ENCODE results near the gene RABL6.
"Not testable (repeated sequence)": the region's sequence is repeated elsewhere in the genome, so short reads cannot be mapped to it uniquely, and the experiment has no call there.

RABL6 gene

DNA sequence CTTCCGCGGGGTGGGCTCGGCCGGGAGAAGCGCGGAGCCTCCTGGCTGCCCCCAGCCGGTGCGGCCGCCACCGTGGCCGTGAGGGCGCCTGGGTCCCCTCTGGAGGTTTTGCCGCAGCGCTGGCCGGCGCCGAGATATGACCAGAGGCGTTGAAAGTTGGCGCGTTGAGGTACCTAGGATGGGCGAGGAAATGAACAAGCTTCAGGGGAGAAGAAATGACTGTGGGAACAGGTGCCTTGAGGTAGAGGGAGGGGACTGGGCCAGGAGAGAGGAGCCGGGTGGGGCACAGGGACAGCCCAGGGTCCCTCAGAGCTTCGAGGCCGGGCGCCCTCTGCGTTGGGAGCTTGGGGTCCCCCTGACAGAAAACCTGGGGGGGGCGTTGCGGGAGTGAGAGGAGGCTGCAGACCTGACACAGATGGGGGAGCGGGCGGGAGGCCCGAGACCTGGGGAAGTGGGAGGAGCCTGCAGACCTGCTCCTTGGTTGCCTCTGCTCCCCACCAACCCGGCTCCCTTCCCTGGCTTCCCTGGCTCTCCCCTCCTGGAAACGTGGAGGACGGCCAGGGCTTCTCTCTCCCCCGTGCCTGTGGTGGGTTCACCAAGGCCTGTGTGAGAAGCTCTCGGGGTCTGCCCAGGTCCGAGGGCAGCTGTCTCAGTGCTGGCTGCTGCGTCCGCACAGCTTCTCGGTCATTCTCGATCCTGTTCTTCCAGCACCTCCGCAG, 14.2 kb downstream of the RABL6 start:
- no peak for DNase-seq (ENCODE audit: low spot score)

DNA sequence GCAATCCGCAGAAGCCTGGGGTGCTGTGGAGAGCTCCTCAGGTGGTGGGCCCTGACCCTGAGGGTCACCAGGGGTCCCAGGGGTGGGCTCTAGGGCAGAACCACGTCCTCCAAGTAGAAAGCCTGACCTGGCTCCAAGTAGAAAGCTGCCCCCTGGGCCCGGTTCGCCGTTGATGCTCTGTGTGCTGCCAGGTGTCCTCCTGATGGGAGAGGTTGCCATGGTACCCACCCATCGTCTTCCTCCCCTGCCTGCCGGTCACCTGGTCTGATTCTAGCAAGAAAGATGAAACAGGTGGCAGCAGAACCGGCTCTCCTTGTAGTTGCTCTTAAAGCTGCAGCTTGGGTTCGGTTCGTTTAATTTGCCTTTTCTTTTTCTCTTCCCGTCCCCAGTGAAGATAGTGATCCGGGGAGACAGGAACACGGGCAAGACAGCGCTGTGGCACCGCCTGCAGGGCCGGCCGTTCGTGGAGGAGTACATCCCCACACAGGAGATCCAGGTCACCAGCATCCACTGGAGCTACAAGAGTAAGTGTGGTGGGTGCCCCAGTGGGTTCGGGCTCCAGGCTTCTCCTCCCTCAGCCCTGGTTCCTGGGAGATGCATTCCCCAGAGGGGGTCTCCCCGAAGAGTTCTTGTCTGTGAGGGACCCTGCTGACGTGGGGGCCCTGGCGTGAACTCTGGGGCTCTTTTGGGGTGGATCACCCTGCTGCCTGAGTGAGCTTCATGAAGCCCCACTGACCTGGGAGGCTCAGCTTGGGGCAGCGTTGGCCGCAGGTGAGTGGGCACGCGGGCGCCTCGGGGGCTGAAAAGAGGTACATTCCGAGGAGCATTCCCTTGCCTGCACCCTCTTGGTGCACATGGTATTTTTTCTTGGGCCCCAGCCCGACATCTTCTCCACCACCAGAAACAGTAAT, 15.6 kb downstream of the RABL6 start:
- no peak for DNase-seq (ENCODE audit: low spot score)

DNA sequence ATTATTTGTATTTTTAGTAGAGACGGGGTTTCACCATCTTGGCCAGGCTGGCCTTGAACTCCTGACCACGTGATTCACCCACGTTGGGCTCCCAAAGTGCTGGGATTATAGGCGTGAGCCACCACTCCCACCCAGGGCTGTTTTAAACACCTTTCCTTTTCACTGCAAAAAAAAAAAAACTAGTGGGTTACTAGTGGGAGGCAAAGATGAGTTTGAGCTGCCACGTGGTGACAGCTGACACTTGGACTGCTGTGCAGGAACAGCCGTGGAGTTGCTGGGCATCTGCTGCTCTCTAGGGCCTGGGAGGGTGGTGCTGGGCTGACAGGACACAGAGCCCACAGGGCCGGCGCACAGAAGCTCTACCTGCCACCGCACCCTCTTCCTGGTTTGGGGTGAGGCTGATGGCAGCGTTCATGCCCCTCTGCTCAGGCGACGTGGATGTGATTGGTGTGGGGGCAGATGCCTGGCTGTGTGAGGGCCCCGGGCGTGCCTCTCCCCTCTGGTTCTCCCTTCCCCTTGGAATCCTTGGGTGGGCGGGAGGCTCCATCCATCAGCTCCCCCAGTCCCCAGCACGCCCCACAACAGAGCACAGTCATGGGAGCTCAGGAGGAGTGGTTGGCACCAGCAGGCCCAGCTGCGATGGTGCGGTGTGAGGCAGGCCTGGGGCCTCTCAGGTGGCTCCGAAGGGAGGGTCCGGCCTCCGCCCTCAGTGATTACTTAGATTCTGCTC, 16.9 kb downstream of the RABL6 start:
- DNase-seq (ENCODE audit: low spot score) = no peak

DNA sequence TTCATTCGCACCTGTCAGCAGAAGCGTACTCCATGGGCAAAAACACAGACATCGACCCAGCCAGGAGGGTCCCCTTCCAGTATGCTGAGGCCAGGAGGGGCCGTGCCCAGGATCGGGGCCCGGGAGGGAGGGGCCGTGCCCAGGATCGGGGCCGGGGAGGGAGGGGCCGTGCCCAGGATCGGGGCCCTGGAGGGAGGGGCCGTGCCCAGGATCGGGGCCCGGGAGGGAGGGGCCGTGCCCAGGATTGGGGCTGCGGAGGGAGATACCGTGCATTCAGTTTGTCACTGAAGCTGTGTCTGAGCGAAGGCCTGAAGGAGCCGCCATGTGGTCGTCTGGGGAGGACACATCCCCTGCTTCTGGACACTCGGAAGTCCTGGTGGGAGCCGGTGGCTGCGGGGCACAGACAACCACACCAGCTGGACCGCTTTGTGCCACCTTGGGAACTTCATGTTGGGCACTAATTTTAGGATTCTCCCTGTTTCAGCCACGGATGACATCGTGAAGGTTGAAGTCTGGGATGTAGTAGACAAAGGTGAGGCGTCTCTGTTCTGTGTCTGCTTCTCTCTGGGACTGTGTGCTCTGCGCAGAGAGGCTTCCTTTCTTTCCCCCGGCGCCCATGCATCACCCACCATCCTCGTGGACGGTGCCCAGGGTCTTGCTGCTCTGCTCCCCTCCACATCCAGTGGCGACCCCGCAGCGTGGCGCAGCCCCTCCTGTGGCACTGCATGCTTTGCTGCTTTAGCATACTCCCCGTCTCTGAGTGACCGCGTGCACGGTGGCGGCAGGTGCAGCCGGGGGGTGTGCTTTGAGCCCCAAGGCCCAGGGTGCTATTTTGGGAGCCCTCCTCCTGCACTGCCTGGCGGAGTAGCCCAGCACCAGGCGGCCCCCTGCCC, 17.8 kb downstream of the RABL6 start:
- DNase-seq (ENCODE audit: low spot score) = no peak

DNA sequence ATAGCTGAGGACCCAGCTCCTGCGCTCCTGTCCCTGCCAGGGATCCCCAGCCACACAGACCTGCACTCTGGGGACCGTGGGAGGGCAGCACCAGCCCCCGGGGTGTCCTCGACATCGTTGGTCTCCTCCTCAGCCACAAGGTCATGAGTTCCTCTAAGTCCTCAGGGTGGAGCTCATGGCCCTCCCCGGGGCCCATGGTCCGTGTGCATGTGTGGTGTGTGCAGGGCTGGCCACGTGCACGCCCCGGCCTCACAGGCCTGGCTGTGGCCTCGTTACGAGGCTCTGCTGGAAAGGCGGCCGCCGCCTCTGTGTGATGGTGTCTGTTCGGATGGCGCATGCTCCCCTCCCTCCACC, 18.4 kb downstream of the RABL6 start:
- no peak for DNase-seq (ENCODE audit: low spot score)

DNA sequence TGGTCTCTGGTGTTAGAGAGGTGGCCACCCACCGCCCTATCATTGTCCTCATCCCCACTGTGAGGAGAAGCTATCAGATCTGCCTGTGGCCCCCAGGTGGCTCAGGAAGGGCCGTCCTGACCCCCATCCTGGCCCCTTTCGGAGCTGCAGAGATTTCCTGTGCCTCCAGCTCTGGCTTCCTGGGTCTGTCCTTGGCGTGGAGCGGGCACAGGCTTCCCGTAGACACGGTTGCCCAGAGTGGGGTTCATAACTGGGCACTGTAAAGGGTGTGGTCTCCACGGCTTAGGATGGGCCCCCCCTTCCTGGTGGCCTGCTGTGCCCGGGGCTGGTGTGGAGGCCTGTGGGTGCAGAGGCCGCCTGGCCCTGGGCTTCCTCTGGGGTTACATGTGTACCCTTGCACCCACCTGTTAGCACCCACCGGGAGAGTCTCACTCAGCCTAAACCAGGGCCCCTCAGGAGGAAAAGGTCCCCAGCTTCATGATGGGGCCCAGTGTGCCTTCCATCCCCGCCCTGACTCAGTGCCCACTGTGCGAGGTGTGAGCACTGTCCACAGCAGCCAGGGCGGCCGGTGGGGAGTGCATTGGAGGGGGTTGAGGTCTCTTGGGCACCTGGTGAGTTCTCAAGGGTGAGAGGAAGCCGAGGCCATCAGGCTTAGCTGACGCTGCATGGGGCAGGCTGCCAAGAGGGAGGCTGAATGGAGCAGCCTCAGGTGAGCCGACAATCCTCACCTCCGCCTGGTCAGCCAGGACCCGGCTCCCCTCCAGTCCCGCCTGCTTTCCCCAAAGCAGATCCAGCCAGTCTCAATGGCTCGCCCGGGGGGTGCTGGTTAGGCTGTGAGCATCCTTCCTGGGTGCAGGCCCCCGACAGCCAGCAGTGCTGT, 19.2 kb downstream of the RABL6 start:
- no peak for DNase-seq (ENCODE audit: low spot score)

DNA sequence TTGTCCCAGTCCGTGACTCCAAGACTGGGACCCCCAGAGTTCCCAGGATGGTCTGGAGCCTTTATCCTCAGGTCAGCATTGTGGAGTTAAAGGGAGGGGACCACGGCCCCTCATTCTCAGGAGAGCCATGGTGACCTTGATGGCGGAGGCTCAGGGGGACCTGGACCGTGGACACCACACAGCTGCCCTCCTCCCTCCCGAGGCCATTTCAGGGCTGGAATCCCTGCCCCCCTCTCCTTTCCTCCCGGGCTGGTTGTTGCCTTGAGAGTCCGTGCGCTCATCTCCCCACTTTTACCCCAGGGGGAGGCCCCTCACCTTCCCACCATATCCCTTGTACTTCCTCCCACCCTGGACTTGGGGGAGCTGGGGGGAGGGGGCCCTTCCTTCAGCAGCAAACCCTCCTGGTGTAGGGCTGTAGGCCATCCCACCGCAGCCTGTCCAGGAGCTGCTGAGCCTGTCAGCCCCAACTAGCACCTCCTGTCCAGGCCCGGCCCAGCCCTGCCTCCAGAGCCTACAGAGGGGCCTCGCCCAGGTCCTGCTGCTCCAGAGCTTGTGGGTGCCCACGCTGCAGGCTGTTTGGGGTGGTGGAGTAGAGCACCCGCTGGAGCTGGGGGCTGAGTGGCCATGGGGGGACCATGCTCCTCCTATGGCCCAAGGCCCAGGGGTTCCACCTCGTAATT, 20.2 kb downstream of the RABL6 start:
- DNase-seq (ENCODE audit: low spot score) = no peak

DNA sequence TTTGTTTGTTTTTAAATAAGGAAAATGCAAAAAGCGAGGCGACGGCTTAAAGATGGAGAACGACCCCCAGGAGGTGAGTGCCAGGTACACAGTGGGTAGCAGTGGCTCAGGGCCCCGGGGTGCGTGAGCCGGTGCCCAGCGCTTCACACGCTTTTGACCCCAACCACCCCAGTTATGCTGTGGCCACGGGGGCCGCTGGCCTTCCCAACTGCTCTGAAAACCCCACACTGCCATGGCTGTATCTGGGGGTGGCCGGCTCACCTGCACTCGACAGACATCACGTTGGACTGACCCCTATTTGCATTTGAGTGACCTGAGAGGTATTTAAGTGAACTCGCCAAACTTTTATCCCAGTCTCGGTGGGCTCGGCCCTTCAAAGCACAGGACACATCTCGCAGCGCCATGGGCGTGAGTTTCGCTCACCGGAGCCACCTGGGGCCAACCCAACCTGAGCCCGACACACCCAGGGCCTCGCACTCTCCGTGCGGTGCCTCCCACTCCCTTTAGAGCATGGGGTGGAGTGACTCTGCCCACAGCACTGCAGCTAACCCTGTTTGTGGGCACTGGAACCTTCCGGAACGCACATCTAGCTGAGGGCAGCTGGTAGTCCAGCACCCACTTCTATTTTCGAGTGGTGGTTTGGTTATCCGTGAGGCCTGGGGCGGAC, 20.9 kb downstream of the RABL6 start:
- DNase-seq (ENCODE audit: low spot score) = no peak

DNA sequence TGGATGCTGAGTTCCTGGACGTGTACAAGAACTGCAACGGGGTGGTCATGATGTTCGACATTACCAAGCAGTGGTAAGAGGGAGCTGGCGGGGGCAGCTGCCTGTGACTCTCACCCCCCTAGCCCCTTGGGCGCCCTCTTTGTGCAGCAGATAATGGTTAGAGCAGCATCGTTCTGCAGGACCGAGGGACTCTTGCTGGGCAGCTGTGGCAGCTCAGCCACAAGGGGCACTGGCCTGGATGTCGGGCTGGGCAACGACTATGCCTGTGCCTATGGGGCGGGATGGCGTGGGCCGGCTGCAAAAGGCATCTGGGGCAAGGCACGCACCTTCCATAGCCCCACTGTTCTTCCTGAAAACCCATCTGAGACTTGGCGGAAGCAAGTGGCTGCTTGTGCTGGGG, 21.7 kb downstream of the RABL6 start:
- DNase-seq (ENCODE audit: low spot score) = no peak

DNA sequence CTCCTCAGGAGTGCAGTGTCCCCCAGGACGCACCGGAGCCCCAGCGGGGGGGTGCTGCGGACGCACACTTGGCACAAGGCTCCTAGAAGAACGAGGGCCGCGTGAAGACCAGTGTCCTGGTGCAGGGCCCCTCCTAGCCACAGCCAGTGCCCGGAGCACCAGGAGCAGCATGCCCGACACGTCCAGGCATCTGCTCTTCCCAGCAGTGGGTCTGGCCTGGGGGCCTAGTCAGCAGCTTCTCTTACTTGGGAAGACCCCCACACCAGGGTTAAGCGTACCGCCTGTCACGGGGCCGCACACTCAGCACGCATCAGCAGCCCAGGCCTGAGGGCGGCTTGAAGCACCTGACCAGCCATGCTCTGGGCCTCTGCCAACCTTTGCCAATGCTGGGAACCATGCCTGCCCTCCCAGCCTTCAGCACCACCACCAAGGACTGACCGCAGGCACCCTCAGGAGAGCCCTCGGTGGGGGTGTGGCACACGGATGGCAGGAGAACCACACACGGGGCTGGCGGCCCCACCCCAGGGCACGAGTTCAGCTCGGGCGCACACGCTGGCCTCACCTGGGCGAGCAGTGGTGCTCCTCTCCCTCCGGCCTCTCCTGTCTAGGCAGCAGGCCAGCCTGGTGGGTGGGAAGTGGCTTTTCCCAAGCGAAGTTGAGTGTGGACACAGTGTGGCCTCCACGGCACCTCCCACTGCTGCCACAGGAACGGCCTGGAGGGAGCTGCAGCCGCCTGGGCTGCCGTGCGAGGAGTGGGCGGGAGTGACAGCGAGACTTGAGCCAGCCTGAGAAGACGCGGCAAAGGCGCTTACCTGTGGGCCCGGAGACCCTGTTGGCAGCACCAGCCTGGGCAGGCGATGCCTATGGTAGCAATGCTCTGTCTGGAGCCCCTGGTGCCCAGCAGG, 22.5 kb downstream of the RABL6 start:
- no peak for DNase-seq (ENCODE audit: low spot score)

DNA sequence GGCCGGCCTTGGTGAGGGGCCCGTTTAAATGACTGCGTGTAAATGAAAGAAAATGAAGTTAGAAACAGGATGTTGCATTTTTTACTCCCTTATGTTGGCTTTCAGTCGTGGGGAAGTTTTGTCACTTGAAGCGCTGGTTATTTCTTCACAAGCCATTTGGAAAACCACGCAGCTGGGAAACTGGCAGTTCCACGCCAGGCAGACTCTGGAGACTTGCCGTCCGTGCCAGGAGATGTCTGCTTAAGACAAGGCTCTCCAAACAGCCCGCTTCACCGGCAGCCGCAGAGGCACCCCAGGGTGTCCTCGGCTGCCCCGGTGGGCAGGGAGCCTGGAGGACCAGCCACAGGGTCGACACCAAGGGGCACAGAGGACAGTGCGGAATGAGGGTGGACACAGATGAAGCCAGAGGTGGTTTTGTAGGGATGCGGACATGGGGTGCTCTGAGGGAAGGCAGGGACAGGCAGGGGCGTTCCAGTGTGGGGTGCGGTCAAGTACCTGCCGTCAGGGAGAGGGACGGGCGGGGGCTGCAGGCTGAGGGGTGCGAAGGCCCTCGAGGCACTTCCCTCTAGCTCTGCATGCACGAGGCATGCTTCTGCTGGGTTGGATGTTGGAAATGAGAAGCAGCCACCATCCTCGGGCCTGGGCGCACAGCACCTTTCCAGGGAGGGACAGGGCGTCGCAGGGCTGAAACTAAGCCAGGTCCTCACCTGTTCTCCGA, 23.4 kb downstream of the RABL6 start:
- DNase-seq (ENCODE audit: low spot score) = no peak

DNA sequence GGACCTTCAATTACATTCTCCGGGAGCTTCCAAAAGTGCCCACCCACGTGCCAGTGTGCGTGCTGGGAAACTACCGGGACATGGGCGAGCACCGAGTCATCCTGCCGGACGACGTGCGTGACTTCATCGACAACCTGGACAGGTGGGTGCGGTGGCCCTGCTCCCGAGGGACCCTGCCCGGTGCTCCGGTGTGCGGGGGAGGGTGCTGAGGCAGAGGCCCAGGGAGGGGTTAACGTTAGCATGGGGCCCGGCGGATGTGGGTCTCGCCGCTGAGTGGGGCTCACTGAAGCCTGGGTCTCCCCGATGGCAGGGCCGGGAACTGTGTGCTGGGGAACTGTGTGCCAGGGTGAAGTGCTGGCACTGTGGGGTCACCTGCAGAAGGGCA, 24.0 kb downstream of the RABL6 start:
- DNase-seq (ENCODE audit: low spot score) = no peak

DNA sequence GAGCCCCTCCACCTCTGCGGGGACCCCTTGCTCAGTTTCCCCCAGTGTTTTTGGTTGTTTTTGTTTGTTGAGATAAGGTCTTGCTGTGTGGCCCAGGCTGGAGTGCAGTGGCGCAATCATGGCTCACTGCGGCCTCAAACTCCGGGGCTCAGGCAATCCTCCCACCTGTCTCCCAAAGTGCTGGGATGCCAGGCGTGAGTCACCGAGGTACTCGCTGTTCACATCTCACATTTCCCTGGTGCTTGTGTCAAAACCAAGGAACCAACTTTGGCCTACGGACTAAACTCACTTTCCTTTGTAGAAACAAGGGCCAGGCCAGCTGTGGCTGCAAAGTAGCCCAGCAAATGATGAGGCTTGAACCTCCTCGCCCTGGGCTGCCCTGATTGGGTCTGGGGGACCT, 24.8 kb downstream of the RABL6 start:
- no peak for DNase-seq (ENCODE audit: low spot score)

DNA sequence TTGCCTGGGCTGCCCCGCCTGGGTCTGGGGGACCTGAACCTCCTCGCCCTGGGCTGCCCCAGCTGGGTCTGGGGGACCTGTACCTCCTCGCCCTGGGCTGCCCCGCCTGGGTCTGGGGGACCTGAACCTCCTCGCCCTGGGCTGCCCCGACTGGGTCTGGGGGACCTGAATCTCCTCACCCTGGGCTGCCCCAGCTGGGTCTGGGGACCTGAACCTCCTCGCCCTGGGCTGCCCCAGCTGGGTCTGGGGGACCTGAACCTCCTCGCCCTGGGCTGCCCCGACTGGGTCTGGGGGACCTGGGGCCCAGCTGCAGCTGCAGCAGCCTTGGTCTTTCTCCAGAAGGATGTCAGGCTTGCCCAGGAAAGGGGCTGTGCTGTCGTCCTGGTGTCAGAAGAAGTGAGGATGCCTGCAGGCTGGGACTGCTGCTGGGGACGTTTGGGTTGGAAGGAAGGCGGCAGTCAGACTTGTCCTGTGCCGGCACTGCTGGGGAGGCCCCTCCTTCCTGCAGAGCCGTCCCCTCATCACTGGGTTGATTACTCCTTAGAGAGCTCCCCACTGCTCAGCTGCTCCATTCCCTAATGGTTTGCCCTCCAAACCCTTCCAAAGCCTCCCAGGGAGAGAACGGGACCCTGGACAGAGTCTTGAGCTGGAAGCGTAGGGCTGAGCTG, 25.8 kb downstream of the RABL6 start:
- DNase-seq (ENCODE audit: low spot score) = not testable (repeated sequence)

DNA sequence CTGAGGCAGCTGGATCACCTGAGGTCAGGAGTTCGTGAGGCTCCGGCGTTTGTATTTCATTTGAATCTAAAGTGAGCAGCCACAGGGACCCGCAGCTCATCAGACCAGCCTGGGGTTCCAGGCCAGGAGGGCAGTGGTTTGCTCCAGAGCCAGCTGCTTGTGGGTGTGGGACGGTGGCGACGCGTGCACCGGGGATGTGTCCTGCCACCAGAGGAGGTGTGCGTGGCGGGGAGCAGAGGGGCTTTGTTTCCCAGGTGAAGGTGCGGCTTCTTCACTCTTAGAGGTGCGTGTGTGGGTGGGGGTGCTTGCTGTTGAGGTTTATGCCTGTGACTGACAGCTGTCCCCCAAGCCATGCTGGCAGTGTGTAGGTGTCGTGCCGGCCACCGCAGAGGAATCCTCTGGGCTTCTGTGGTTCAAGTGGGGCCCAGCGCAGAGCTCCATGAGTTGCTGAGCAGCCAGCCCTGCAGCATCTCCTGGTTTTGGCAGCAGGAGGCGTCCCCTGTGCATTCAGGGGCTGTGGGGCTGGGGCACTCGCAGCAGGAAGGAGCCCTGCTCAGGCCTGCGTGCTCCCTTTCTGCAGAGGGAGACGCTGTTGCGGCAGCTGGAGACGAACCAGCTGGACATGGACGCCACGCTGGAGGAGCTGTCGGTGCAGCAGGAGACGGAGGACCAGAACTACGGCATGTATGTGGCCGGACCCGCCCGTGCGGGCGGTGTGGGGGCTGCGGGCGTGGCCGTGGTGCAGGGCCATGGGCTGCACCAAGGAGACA, 27.6 kb downstream of the RABL6 start:
- DNase-seq (ENCODE audit: low spot score) = no peak

All from COLO829 (cell line).